Heart right ventricle (tissue), 16 donors: ENCODE data around the gene RETREG2. TPM values are rescaled to one million over a fixed set of nuclear protein-coding genes. Genes with fewer than 3 reads are reported as not detected.

ENCODE experiments used
- ATAC-seq, 8 donors: fragments of 200-7000 bp; cut with Tn5 transposase; one replicate each; pipeline ENCODE4 v1.9.1; 2020; ENCODE audit warnings: mild to moderate bottlenecking in 8 of 8, moderate library complexity in 8 of 8, moderate number of reproducible peaks in 1 of 8
- DNase-seq, 2 donors: peaks; one replicate each; pipeline ENCODE4 v3.0.0-alpha.2; 2020
- H3K27ac ChIP-seq, 10 donors: fragments of 200-600 bp; sonication (generic) in 2 of 10; one replicate each; pipeline versions ENCODE4 v1.5.0 to v1.8.0; 2020 to 2022; ENCODE audit warnings: mild to moderate bottlenecking in 3 of 10
- H3K27me3 ChIP-seq, 7 donors: fragments of 200-600 bp; one replicate each; pipeline ENCODE4 v1.8.0; 2021 to 2022; ENCODE audit warnings: mild to moderate bottlenecking in 2 of 7
- H3K36me3 ChIP-seq, 9 donors: fragments of 200-600 bp; sonication (generic) in 1 of 9; one replicate each; pipeline versions ENCODE4 v1.5.0 to v1.8.0; 2020 to 2022; ENCODE audit warnings: mild to moderate bottlenecking in 2 of 9
- H3K4me1 ChIP-seq, 9 donors: fragments of 200-600 bp; sonication (generic) in 1 of 9; one replicate each; pipeline versions ENCODE4 v1.5.0 to v1.8.0; 2020 to 2022; ENCODE audit warnings: mild to moderate bottlenecking in 4 of 9
- H3K4me3 ChIP-seq, 10 donors: fragments of 200-600 bp; sonication (generic) in 2 of 10; one replicate each; pipeline versions ENCODE4 v1.5.0 to v1.8.0; 2020 to 2022; ENCODE audit warnings: mild to moderate bottlenecking in 7 of 10, moderate library complexity in 2 of 10
- H3K9me3 ChIP-seq, 11 donors: fragments of 200-600 bp in 10 of 11; sonication (generic) in 2 of 11; one replicate each; pipeline versions ENCODE4 v1.5.0 to v1.8.0; 2013 to 2022; ENCODE audit warnings: mild to moderate bottlenecking in 2 of 11, control low read depth in 1 of 11, moderate library complexity in 1 of 11
- WGBS, 2 donors: extraction: QIAGEN DNeasy Blood & Tissue Kit; methylation state at CpG; one replicate each; pipeline ENCODE4 v1.1.7; 2013; ENCODE audit warnings: inconsistent platforms in 1 of 2; 5-methylcytosine and 5-hydroxymethylcytosine counted together
- intact Hi-C, 10 donors: fragments of 100-400 bp; cut with DNase I; formaldehyde crosslinking; loops; one replicate each; pipeline versions ENCODE4 v1.11.1 to v1.14.2; 2022
- polyA plus RNA-seq, 2 donors: library from polyadenylated mRNA; stranded (reverse); fragments of 200-250 nt; gene quantifications; one replicate each; pipeline ENCODE4 v1.2.3, GENCODE V29; 2013
- total RNA-seq, 10 donors: library from RNA; stranded (reverse); fragmentation: NEBNext Ultra II Directional in 3 of 10; extraction: Animal tissue kit (Norgen Biotek cat#: 25700) in 3 of 10; gene quantifications; one replicate each; pipeline versions ENCODE4 v1.2.1 to v1.2.4, GENCODE V29; 2021 to 2023
- TF ChIP-seq, protein P1 (sequence below), 9 donors: fragments of 200-600 bp; sonication (generic) in 2 of 9; IDR thresholded peaks; one replicate each; pipeline versions ENCODE4 v1.5.0 to v1.8.0; 2021 to 2022; ENCODE audit warnings: antibody characterized with exemption in 9 of 9, mild to moderate bottlenecking in 5 of 9, moderate library complexity in 1 of 9
- donor health status: Arrhythmogenic right ventricular cardiomyopathy.
- donor health status: ischemic (EF 13 %, LVEDD 7.1; RV severe dilation, severe dysfunction).
- donor health status: healthy with polysubstance abuse.
- donor health status: DM: no; HTN: yes; CAD: no.
- donor health status: DM: no; HTN: no; CAD: no.
- donor health status: ischemic (EF 25% LVEDD 6.9; RV normal size, moderate dysfunction).
- donor health status: ischemic (EF 25% LVEDD 5.7; RV mildly dilated, moderate dysfunction).
- donor health status: healthy.
- donor health status: DM: yes; HTN: yes; CAD: no.
- donor health status: Ischemic cardiomyopathy.
- donor health status: ischemic (EF 35%, LVEDD 5.7; RV mildly dilated, moderate dysfunction).
- donor health status: nonischemic (EF 11% LVEDD 7.7; RV severe dilation, severe dysfunction).
- donor health status: DM: yes; HTN: yes; CAD: no.
- donor health status: PGD.
- donor health status: ischemic (EF 29% LVEDD 5.4; RV normal size, mild dysfunction).
- donor health status: nonischemic (EF 23%, LVEDD 6.1; RV moderate dilation, normal function).

RETREG2 gene
- total and polyA plus RNA-seq, 12 donors, result 11.3 to 47.3 (median 30.6) TPM

DNA sequence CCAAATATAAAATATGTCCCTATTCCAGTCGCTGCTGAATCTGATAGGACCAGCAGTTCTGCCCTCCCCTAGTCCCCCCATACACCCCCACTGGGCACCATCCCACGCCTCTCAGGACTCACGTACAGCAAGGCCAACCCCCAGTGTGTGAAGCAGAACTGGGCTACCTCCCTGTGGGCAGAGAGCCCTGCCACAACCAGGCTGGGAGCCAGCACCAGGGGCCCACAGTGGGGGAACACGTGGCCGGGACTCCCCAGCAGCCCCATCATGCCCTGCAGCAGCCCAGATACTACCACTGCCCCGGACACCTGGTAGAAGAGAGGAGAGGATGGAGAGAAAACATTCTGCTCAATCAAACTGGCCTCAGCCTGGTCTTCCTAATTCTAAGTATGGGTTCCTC is 9.5 kb upstream of the RETREG2 start:
- Histone ChIP-seq H3K4me1 (peaks cover 0 to 21% (median 10%) of the 10 kb centered on the region in 9 donors), H3K36me3 (peaks cover 0 to 21% (median 10%) of the 10 kb centered on the region in 9 donors), H3K4me3 (no peak overlapping the region), H3K27me3 (no peaks in the 10 kb centered on the region), H3K9me3 (no peaks in the 10 kb centered on the region), H3K27ac (no peak overlapping the region)
- intact Hi-C loops, result loop anchor here in 1 of 10 donors (10.0 kb wide), 1 partner anchor 216 kb away; the partner anchor contains the start of gene DNPEP
- ATAC-seq (peak in 3 of 8 donors; percentile 39 to 43 (median 41)), DNase-seq (no peak)
- 48 to 49% methylated on average over 6 of the region's 6 CpGs for WGBS, 2 donors
- TF ChIP-seq, protein P1, sequence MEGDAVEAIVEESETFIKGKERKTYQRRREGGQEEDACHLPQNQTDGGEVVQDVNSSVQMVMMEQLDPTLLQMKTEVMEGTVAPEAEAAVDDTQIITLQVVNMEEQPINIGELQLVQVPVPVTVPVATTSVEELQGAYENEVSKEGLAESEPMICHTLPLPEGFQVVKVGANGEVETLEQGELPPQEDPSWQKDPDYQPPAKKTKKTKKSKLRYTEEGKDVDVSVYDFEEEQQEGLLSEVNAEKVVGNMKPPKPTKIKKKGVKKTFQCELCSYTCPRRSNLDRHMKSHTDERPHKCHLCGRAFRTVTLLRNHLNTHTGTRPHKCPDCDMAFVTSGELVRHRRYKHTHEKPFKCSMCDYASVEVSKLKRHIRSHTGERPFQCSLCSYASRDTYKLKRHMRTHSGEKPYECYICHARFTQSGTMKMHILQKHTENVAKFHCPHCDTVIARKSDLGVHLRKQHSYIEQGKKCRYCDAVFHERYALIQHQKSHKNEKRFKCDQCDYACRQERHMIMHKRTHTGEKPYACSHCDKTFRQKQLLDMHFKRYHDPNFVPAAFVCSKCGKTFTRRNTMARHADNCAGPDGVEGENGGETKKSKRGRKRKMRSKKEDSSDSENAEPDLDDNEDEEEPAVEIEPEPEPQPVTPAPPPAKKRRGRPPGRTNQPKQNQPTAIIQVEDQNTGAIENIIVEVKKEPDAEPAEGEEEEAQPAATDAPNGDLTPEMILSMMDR (IDR thresholded peaks at IDR 0.05), result no peak

DNA sequence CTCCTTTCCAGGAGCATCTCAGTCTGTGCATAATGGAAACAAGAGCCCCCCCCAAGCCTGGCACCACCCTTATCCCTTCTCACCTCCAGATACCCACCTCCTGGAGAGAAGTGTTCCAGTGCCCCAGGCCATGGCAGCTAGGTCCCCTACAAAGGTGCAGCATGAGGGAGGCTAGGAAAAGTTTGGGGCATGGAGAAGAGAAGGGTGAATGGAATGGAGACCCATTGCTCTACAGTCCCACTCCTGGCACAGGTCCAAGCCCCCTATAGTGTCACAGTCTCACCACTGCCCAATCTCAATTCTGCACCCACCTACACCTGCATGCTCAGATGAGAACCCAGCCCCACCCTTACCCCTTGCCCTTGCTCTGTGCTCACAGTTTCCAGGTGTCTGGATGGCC is 9.1 kb upstream of the RETREG2 start:
- H3K27me3 ChIP-seq, result no peaks in the 10 kb centered on the region

DNA sequence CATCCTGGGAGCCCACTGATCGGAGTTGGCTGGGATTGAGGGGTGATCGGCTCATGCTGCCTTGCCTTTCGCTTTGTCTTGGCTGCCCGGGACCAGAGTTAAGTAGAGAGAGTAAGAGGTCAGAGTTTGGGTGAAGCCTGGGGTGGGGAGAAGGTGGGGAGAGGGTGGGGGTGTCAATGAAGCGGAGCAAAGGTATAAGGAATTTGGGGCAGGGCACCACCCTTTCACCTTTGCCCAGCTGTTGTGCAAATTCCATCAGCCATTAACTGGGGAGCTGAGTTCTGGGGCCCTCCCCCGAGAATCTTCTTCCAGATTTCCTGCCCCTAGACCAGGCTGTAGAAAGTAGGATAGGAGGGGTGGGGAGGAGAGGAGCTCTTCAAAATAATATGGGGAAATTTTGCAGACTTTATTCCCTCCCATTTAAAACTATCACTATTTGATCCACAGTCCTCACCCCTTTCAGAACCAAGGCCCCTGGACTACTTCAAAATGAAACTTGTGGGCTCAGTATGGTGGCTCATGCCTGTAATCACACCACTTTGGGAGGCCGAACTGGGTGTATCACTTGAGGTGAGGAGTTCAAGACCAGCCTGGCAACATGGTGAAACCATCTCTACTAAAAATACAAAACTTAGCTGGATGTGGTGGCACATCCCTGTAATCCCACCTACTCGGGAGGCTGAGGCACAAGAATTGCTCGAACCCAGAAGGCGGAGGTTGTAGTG is 8.0 kb upstream of the RETREG2 start, which contains the start of gene SLC23A3:
Gene SLC23A3 (minus strand): TSS at position 100 of the 725 bp plus-strand sequence. CDS start 45 bp downstream, at position 55.
- H3K36me3 ChIP-seq, result peaks cover 0 to 37% (median 24%) of the 10 kb centered on the region in 9 donors

More for the DNA sequence above, 9.1 kb upstream of the RETREG2 start:
- H3K4me3 ChIP-seq, result no peak overlapping the region
- H3K27ac ChIP-seq, result no peak overlapping the region
- ATAC-seq (peak in 1 of 8 donors; percentile 24), DNase-seq (no peak)
- H3K36me3 ChIP-seq, result peaks cover 0 to 25% (median 14%) of the 10 kb centered on the region in 9 donors
- TF ChIP-seq, protein P1 (IDR thresholded peaks at IDR 0.05), result no peak
- intact Hi-C loops, result loop anchor here in 1 of 10 donors (10.0 kb wide), 1 partner anchor 216 kb away; the partner anchor contains the start of gene DNPEP
- no peaks in the 10 kb centered on the region for H3K9me3 ChIP-seq
- H3K4me1 ChIP-seq, result peaks cover 0 to 21% (median 10%) of the 10 kb centered on the region in 9 donors

DNA sequence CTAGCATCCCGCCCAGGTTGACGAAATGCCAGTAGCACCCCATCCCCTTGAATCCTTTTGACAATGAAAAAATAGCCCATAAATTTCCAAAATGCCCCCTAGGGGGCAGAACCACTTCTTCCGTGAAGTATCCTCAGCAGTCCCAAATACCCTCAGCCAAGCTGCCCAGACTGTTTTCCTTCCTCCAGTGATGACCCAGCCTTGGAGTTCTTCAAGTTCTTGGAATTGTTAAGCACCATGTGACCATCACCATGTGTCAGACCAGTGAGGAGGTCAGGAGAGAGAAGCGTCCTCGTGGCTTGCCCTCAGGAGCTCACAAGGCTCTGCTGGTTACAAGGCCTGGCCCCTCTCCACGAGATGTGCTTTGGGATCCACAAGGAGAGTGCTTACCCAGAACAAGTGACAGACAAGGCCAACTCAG is 6.8 kb upstream of the RETREG2 start:
- Histone ChIP-seq H3K4me1 (peaks cover 4 to 38% (median 23%) of the 10 kb centered on the region in 9 donors), H3K27me3 (no peaks in the 10 kb centered on the region), H3K4me3 (no peak overlapping the region), H3K36me3 (peaks cover 0 to 40% (median 28%) of the 10 kb centered on the region in 9 donors), H3K27ac (peak overlapping the region in 8 of 10 donors; percentile 26 to 72 (median 48)), H3K9me3 (no peaks in the 10 kb centered on the region)
- peak; percentile 27 to 77 (median 64) for ATAC-seq
- TF ChIP-seq, protein P1 (IDR thresholded peaks at IDR 0.05), result peak; percentile 51 to 77 (median 69)
- intact Hi-C loops, result loop anchor here in 4 of 10 donors (5.0 to 10.0 kb wide), 3 partner anchors 36 to 214 kb away; partner anchors contain the start of genes DNPEP (in 2 of the 4) and ZFAND2B (in 1 of the 4)
- DNase-seq, result peak in 1 of 2 donors; percentile 48
- WGBS, 2 donors, result 27 to 34% methylated on average over 6 of the region's 6 CpGs

More for the DNA sequence above, 8.0 kb upstream of the RETREG2 start, which contains the start of gene SLC23A3:
- Histone ChIP-seq H3K27ac (peak within 1 kb of the TSS in 4 of 10 donors; percentile 49 to 72 (median 56)), H3K27me3 (no peaks in the 10 kb centered on the region), H3K9me3 (no peaks in the 10 kb centered on the region), H3K4me3 (no peak within 1 kb of the TSS), H3K4me1 (peaks cover 0 to 26% (median 13%) of the 10 kb centered on the region in 9 donors)
- ATAC-seq (no peak), DNase-seq (no peak)
- intact Hi-C loops, result loop anchor here in 4 of 10 donors (5.0 to 10.0 kb wide), 3 partner anchors 37 to 215 kb away; partner anchors contain the start of genes DNPEP (in 3 of the 4) and ZFAND2B (in 1 of the 4)
- WGBS, 2 donors, result 93 to 98% methylated on average over 10 of the region's 10 CpGs
- TF ChIP-seq, protein P1 (IDR thresholded peaks at IDR 0.05), result no peak
